IPS-18a (cell line): Measurements from ENCODE around the gene YWHAE.
"Not testable (repeated sequence)": the region's sequence is repeated elsewhere in the genome, so short reads cannot be mapped to it uniquely, and the experiment has no call there.

Experiments
- H3K27ac ChIP-seq: one replicate; pipeline ENCODE4 v1.5.1; 2013; ENCODE audit warnings: low read length
- H3K27me3 ChIP-seq: one replicate; pipeline ENCODE4 v1.6.1; 2013; ENCODE audit warnings: mild to moderate bottlenecking, low read length; ENCODE audit not compliant: control insufficient read depth, insufficient read depth
- H3K36me3 ChIP-seq: one replicate; pipeline ENCODE4 v1.6.1; 2013; ENCODE audit warnings: low read depth, low read length; ENCODE audit not compliant: control insufficient read depth
- H3K4me1 ChIP-seq: one replicate; pipeline ENCODE4 v1.6.1; 2013; ENCODE audit warnings: low read depth, low read length; ENCODE audit not compliant: control insufficient read depth
- H3K4me3 ChIP-seq: one replicate; pipeline ENCODE4 v1.5.1; 2013; ENCODE audit warnings: low read length
- H3K9ac ChIP-seq: one replicate; pipeline ENCODE4 v1.6.1; 2013; ENCODE audit warnings: mild to moderate bottlenecking, low read length, moderate library complexity
- H3K9me3 ChIP-seq: one replicate; pipeline ENCODE4 v1.6.1; 2013; ENCODE audit warnings: low read depth, low read length; ENCODE audit not compliant: control insufficient read depth

Gene YWHAE

DNA sequence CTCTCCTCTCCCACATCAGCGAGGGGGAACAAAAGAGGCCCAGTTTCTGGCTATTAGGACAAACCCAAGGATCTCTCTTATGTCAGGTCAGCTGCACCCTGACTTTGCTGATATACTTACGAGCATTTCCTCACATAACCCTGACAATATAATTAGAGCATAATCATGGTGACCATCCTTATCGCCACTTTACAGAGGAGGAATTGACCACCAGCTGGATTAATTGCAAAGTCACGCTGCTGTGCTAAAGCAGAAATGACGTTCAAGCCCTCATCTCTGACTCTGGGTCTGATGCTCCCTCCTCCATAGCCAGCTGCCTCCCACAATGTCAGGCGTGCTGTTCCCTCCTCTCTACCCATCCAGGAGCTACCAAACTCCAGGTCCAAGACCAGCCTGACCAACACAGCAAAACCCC, 78.0 kb downstream of the YWHAE start:
- Histone ChIP-seq H3K9ac (no peak overlapping the region), H3K27me3 (no peaks in the 10 kb centered on the region)

DNA sequence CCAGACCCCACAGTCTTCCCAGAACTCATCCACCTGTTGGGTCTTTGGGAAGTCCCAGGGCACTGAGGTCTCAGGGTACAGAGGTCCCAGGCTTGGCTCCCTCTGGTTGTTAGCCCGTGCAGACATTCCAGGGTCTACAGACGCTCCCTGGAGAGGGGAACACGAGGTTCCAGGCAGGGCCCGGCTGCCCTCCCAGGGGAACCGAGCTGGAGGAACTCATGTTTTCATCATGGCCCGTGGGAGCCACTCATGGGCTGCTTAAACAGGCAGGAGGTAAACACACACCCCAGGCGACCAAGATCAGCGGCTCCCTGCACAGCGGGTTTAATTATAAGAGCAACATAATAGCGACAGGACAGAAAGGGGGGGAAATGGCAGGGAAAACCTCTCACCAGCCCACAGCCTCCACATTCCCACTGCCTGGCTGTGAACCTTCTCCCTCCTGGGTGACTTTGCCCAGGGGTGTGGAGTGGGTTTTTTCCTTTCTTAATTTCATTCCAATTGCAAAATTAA, 84.1 kb downstream of the YWHAE start:
- H3K27ac ChIP-seq, result no peak overlapping the region
- H3K27me3 ChIP-seq, result no peaks in the 10 kb centered on the region
- H3K4me1 ChIP-seq, result no peaks in the 10 kb centered on the region
- no peak overlapping the region for H3K4me3 ChIP-seq
- no peak overlapping the region for H3K9ac ChIP-seq
- no peaks in the 10 kb centered on the region for H3K36me3 ChIP-seq
- no peaks in the 10 kb centered on the region for H3K9me3 ChIP-seq

More for the DNA sequence above, 78.0 kb downstream of the YWHAE start:
- Histone ChIP-seq H3K4me1 (no peaks in the 10 kb centered on the region), H3K36me3 (no peaks in the 10 kb centered on the region), H3K9me3 (no peaks in the 10 kb centered on the region), H3K4me3 (no peak overlapping the region), H3K27ac (no peak overlapping the region)

DNA sequence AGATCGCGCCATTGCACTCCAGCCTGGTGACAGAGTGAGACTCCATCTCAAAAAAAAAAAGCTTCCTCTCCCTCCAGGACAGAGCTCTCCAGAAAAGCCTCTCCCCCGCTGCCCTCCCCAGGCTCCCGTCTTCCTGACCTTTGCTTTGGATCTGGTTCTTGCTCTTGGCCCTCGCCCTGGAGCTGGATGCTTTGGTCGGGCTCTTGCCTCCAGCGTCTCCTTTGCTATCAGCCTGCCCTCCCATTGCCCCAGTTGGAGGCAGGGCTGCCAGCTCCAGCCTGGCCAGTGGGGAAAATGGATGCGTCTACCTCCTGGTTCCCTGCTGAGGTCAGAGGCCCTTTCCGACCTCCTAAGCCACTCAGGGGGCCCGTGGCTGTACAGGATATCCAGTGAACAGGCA, 84.6 kb downstream of the YWHAE start:
- no peaks in the 10 kb centered on the region for H3K27me3 ChIP-seq
- no peak overlapping the region for H3K27ac ChIP-seq
- no peaks in the 10 kb centered on the region for H3K36me3 ChIP-seq
- no peaks in the 10 kb centered on the region for H3K4me1 ChIP-seq
- no peak overlapping the region for H3K9ac ChIP-seq
- H3K9me3 ChIP-seq, result no peaks in the 10 kb centered on the region
- no peak overlapping the region for H3K4me3 ChIP-seq

DNA sequence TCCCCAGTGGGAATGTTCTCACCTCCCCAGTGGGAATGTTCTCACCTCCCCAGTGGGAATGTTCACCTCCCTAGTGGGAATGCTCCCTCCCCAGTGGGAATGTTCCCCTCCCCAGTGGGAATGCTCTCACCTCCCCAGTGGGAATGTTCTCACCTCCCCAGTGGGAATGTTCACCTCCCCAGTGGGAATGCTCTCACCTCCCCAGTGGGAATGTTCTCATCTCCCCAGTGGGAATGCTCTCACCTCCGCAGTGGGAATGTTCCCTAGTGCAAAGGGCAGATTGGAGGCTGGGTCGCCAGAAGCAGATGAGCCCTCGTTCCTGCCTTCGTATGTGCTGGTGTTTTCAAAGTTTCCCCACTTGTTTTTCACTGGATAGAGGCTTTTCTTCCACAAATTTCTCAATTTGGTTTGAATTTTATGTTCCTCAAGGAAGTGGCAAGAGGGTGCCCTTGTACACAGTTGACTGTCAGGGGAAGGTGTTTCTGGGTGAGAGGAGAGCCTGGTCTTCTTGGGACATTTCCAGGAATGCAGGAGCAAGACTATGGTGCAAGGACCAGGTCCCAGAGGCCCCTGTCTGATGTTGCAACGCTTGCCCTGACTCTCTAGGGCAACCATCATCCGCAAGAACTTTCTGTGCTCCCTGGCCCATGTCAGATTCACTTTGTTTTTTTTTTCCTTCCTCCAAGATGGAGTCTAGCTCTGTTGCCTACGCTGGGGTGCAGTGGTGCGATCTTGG, 86.6 kb downstream of the YWHAE start:
- Histone ChIP-seq H3K9me3 (no peaks in the 10 kb centered on the region), H3K4me3 (no peak overlapping the region), H3K27ac (no peak overlapping the region), H3K4me1 (no peaks in the 10 kb centered on the region), H3K36me3 (no peaks in the 10 kb centered on the region), H3K27me3 (no peaks in the 10 kb centered on the region), H3K9ac (no peak overlapping the region)

DNA sequence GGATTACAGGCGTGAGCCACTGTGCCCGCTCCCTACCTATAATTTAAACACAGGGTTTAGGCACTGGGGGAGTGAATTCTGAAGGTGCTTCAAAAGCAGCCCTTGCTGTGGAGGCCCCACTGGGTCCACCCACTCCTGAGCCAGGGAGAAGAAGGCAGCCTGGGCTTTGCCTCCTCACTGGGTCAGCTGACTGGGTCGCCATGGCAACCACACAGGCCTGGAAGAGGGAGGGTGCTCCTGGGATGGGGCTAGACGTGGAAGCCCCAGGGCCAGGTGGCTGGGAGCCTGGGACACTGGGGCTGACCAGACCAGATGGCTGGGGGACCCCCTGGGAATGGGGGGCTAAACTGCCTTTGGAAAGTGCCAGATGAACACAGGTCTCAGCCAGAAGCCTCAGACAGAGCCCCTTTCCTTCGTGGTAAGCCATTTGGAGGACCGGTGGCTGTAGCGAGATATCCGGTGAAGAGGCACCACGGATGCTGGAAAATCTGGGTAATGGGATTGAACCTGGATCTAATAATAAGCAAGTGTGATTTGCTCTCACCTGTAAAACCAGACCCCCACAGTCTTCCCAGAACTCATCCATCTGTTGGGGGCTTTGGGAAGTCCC, 87.7 kb downstream of the YWHAE start:
- no peaks in the 10 kb centered on the region for H3K4me1 ChIP-seq

DNA sequence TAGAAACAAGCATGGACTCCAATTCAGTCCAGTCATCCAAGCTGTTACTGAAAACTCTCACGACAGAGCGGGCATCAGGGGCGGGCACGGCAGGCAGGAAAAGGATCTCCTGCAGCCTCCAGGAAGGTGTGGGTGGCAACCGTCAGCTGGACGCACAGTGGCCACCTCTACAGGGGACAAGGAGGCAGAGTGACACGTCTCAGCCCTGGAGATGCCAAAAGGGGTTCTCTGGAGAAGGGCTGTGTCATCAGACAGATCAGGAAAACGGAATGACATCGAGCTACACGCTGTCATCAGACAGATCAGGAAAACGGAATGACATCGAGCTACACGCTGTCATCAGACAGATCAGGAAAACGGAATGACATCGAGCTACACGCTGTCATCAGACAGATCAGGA, 92.2 kb downstream of the YWHAE start:
- H3K9ac ChIP-seq, H3K27me3 ChIP-seq, H3K4me3 ChIP-seq, H3K27ac ChIP-seq, H3K9me3 ChIP-seq, H3K4me1 ChIP-seq, H3K36me3 ChIP-seq: not testable (repeated sequence)

More for the DNA sequence above, 87.7 kb downstream of the YWHAE start:
- Histone ChIP-seq H3K4me3 (no peak overlapping the region), H3K36me3 (no peaks in the 10 kb centered on the region), H3K27ac (no peak overlapping the region), H3K27me3 (no peaks in the 10 kb centered on the region), H3K9me3 (no peaks in the 10 kb centered on the region), H3K9ac (no peak overlapping the region)

DNA sequence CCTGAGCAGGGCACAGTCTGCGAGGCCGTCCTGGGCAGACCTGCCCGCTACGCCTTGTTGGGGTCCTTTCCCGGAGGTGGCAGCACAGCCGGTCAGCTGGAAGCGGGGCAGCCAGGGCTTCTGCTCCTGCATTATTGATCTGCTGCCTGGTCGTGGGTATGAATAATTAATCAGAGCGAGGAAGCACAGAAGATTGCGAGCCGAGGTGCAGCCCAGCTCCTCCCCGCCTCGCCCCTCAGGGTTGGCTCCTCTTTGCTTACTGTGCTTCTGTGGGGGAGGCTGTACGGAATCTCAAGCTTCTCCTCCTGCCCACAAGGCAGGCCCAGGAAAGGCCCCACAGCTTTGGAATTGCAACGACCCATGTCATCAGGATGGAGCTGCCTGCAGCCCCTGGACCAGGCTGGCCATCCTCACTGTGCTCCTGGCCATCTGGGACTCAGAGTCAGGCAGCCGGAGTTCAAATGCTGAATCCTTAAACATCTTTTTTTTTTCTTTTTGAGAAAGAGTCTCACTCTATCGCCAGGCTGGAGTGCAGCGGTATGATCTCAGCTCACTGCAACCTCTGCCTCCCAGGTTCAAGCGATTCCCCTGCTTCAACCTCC, 95.0 kb downstream of the YWHAE start:
- H3K4me3 ChIP-seq, result no peak overlapping the region
- no peaks in the 10 kb centered on the region for H3K4me1 ChIP-seq
- no peak overlapping the region for H3K9ac ChIP-seq
- H3K27ac ChIP-seq, result no peak overlapping the region
- H3K9me3 ChIP-seq, result no peaks in the 10 kb centered on the region
- no peaks in the 10 kb centered on the region for H3K27me3 ChIP-seq
- H3K36me3 ChIP-seq, result no peaks in the 10 kb centered on the region

DNA sequence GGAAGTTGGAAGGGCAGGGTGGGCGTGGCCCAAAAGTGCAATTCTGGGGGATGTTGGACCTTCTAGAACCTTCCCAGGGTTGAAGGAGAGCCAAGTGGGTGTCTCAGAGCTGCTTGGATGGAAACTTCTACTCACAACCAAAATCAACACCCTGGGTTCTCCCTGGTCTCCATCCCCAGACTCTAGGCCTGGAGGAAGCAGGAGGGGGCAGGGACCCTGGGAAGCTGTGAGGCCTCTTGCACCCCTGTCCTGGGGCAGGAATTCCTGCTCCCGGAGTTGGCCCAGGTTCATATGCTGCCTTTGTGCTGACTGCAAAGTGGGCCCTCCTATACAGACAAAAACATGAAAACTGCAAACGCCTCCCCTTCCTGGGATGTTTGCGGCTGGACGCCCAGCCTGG, 95.5 kb downstream of the YWHAE start:
- Histone ChIP-seq H3K4me1 (no peaks in the 10 kb centered on the region), H3K9me3 (no peaks in the 10 kb centered on the region), H3K4me3 (no peak overlapping the region), H3K36me3 (no peaks in the 10 kb centered on the region), H3K27ac (no peak overlapping the region), H3K27me3 (no peaks in the 10 kb centered on the region), H3K9ac (no peak overlapping the region)

DNA sequence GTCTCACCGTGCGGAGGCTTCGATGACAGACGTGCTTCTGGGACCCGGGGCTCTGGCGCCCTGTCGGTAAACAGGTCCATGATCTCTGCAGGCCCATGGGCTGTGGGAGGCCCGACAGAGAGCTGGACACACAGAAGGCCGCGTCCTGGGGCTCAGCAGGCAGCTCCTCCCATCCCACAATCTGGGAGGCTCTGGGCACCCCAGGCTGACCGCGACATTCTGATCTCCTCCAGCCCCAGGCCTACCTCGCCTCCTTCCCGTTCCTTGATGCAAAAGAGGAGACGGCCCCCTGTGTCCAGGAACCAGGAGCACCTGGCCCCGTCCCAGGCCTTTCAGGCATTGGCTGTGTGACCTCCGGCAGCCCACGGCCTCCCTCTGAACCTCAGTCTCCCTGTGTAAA, 97.3 kb downstream of the YWHAE start:
- H3K4me1 ChIP-seq, result no peaks in the 10 kb centered on the region
- no peak overlapping the region for H3K27ac ChIP-seq
- H3K4me3 ChIP-seq, result no peak overlapping the region
- H3K9ac ChIP-seq, result no peak overlapping the region
- no peaks in the 10 kb centered on the region for H3K9me3 ChIP-seq
- peaks cover 5% of the 10 kb centered on the region for H3K27me3 ChIP-seq
- H3K36me3 ChIP-seq, result no peaks in the 10 kb centered on the region

DNA sequence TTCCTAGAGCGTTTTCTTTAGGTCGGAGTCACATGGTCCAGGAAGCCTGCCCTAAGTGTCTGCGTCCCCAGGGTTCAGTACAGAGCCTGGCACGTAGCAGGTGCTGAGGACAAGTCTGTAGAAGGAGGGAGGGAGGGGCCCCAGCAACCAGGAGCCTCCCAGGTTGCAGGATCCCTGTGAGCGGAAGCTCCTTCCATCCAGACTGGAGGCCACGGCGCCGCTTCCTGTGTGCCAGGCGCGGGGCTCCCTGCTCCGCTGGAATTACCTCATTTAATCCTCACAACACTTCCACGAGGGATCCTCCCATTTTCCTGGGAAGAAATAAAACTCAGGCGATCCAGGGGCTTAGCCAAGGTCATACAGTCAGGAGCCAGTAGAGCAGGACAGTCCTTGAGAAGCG, 98.5 kb downstream of the YWHAE start:
- Histone ChIP-seq H3K27me3 (peaks cover 5% of the 10 kb centered on the region), H3K27ac (no peak overlapping the region), H3K36me3 (no peaks in the 10 kb centered on the region), H3K9ac (no peak overlapping the region), H3K9me3 (no peaks in the 10 kb centered on the region), H3K4me1 (no peaks in the 10 kb centered on the region), H3K4me3 (no peak overlapping the region)

DNA sequence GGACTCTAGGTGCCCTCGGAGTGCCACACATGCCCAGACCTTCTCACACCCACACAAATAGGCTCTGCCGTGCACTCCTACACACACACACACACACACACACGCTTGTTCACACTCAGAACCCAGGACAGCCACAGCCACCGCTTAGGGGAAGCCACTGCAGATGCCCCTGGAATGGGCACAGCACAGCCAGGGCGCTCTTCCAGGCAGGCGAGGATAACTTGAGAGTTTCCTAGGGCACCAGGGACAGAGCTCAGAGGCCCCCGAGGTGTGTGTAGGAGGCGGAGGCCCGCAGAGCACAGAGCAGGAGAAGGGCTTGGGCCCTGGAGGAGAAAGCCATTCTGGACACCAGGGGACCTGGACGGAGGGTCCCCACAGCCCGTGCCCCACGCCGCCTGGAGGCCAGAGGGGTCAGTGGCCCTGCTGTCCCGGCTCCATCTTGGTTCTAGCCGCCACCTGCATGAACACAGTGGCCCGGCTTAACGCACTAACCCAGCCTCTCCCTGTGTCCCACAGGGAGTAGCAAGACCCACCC, 99.6 kb downstream of the YWHAE start:
- H3K27me3 ChIP-seq, result peaks cover 5% of the 10 kb centered on the region

More for the DNA sequence above, 99.6 kb downstream of the YWHAE start:
- H3K36me3 ChIP-seq, result no peaks in the 10 kb centered on the region
- H3K27ac ChIP-seq, result no peak overlapping the region
- no peaks in the 10 kb centered on the region for H3K9me3 ChIP-seq
- no peak overlapping the region for H3K4me3 ChIP-seq
- H3K4me1 ChIP-seq, result no peaks in the 10 kb centered on the region
- H3K9ac ChIP-seq, result no peak overlapping the region
